Activated naive CD4-positive, alpha-beta T cell treated with anti-CD3 and anti-CD28 coated beads, Interleukin-2, amount 50 U/mL, for 24 hours (primary cell): ENCODE results near the gene PTPRB.

Experiments
- H3K27ac Mint-ChIP-seq: one replicate; pipeline ENCODE4 v1.8.0; 2021; ENCODE audit warnings: mild to moderate bottlenecking, mixed read lengths
- H3K27me3 Mint-ChIP-seq: one replicate; pipeline ENCODE4 v1.8.0; 2021; ENCODE audit warnings: mixed read lengths
- H3K36me3 Mint-ChIP-seq: one replicate; pipeline ENCODE4 v1.8.0; 2021; ENCODE audit warnings: mixed read lengths
- H3K4me1 Mint-ChIP-seq: one replicate; pipeline ENCODE4 v1.8.0; 2021; ENCODE audit warnings: mixed read lengths
- H3K4me3 Mint-ChIP-seq: one replicate; pipeline ENCODE4 v1.8.0; 2021; ENCODE audit warnings: mild to moderate bottlenecking, mixed read lengths
- H3K9me3 Mint-ChIP-seq: one replicate; pipeline ENCODE4 v1.8.0; 2021; ENCODE audit warnings: mixed read lengths

The PTPRB gene

GRCh38 chr12:70652451-70652850, 15.2 kb upstream of the PTPRB start:
- H3K36me3 Mint-ChIP-seq, result no peaks in the 10 kb centered on the region
- no peak overlapping the region for H3K4me3 Mint-ChIP-seq
- H3K27ac Mint-ChIP-seq, result no peak overlapping the region
- H3K4me1 Mint-ChIP-seq, result no peaks in the 10 kb centered on the region
- peaks cover 3% of the 10 kb centered on the region for H3K27me3 Mint-ChIP-seq
- H3K9me3 Mint-ChIP-seq, result peaks cover 3% of the 10 kb centered on the region

GRCh38 chr12:70648831-70649230, 11.6 kb upstream of the PTPRB start:
- no peaks in the 10 kb centered on the region for H3K4me1 Mint-ChIP-seq
- H3K27ac Mint-ChIP-seq, result no peak overlapping the region
- no peak overlapping the region for H3K4me3 Mint-ChIP-seq
- no peaks in the 10 kb centered on the region for H3K9me3 Mint-ChIP-seq
- peaks cover 6% of the 10 kb centered on the region for H3K27me3 Mint-ChIP-seq
- H3K36me3 Mint-ChIP-seq, result no peaks in the 10 kb centered on the region

DNA sequence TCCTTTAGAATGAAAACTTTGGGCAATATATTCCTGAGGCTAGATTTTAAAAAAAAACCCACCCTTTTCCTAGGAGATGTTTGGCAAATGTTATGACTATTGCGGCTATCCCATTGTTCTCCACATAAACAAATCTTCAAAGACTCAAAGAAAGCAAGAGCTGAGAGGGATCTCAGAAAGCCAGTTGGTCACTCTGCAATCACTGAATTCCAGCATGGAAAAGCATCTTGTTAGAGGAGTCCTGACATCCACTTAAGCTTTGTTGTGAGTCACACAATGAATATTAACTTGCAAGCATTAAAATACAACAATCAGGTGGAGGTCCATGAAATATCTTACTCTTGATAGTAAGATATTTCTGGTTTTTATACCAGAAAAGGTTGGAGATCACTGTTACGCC, 11.0 kb upstream of the PTPRB start:
- peaks cover 8% of the 10 kb centered on the region for H3K27me3 Mint-ChIP-seq
- no peak overlapping the region for H3K4me3 Mint-ChIP-seq
- H3K9me3 Mint-ChIP-seq, result no peaks in the 10 kb centered on the region
- no peak overlapping the region for H3K27ac Mint-ChIP-seq
- no peaks in the 10 kb centered on the region for H3K36me3 Mint-ChIP-seq
- H3K4me1 Mint-ChIP-seq, result no peaks in the 10 kb centered on the region

- no peaks in the 10 kb centered on the region for H3K4me1 Mint-ChIP-seq
- no peak overlapping the region for H3K27ac Mint-ChIP-seq
- H3K4me3 Mint-ChIP-seq, result no peak overlapping the region
- no peaks in the 10 kb centered on the region for H3K36me3 Mint-ChIP-seq
- H3K9me3 Mint-ChIP-seq, result no peaks in the 10 kb centered on the region
- peaks cover 8% of the 10 kb centered on the region for H3K27me3 Mint-ChIP-seq
These were observed 9.6 kb upstream of the PTPRB start for GRCh38 chr12:70646850-70647249.

DNA sequence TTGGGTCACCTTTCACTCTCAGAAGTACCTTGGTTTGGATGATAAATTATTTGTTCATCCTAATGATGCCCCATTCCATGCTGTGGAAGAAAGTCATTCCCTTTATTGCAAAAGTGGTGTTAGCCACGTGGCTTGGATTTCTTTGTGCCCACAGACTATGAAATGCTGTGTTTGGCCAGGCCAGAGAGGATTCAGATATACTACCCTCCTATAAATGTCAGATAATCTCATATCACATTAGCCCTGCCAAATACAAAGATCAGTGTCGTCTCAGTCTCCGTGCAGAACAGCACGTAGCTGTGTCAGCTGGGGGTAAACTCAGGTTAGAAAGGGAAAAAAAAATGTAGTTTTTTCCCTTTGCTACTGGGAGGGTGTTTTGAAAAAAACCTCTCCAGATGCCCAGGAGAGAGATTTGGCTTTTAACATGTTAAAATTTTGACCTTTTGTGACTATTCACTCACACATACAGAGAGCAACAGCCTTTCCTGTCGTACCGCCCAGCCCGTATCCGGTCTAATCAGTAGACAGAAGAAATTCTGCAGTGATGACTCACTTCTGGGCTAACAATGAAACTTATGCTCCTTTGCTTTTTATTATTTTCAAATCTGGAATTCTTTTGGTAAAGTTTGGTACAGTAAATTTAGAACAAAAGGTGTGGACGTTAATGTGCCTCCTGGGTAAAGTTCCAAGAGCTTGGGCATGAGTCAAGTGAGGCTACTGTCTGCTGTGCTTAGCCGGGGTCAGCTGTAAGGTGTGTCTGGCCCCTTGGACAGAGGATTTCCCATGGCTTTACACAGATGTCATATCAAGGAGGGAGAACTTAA, 8.5 kb upstream of the PTPRB start:
- Mint-ChIP-seq H3K4me1 (no peaks in the 10 kb centered on the region), H3K4me3 (no peak overlapping the region), H3K27ac (no peak overlapping the region), H3K27me3 (peaks cover 10% of the 10 kb centered on the region), H3K9me3 (no peaks in the 10 kb centered on the region), H3K36me3 (no peaks in the 10 kb centered on the region)

DNA sequence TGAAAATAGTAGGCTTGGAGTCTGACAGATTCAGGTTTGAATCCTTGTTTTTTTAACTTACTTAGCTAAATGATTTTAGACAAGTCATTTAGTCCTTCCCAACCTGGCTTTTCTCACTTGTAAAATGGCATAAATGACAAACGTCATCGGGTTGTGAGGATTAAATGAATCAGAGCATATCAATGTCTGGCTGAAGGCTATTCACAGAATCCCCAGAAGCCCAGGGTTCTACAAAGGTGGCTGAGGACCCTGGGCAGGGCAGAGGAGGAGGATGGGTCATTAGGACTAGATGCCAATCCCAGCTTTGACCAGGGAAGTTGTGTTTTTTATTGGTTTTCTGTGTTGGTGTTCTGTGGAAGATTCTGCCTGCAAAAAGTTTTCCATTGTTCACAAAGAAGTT, 7.6 kb upstream of the PTPRB start:
- Mint-ChIP-seq H3K27me3 (peaks cover 10% of the 10 kb centered on the region), H3K27ac (no peak overlapping the region), H3K36me3 (no peaks in the 10 kb centered on the region), H3K9me3 (no peaks in the 10 kb centered on the region), H3K4me1 (no peaks in the 10 kb centered on the region), H3K4me3 (no peak overlapping the region)

DNA sequence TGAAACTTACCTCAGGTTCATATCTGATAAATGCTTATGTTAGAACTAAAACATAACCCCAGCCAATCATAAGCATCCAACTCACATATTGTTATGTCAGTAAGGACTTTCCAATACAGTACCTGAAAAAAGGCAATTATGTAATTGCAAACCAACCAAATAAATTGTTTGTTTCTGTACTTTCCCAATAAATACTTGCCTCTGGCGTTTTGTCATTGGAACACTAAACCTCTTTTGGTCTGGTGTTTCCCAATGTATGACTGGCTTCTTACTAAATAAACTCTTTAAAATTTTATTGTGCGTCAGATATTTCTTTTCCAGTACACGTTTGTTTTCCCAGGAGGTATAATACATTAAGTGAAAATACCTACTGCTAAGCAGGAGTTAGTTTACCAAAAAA, 6.7 kb upstream of the PTPRB start:
- Mint-ChIP-seq H3K36me3 (no peaks in the 10 kb centered on the region), H3K27ac (no peak overlapping the region), H3K4me1 (no peaks in the 10 kb centered on the region), H3K9me3 (no peaks in the 10 kb centered on the region), H3K27me3 (peaks cover 10% of the 10 kb centered on the region), H3K4me3 (no peak overlapping the region)

DNA sequence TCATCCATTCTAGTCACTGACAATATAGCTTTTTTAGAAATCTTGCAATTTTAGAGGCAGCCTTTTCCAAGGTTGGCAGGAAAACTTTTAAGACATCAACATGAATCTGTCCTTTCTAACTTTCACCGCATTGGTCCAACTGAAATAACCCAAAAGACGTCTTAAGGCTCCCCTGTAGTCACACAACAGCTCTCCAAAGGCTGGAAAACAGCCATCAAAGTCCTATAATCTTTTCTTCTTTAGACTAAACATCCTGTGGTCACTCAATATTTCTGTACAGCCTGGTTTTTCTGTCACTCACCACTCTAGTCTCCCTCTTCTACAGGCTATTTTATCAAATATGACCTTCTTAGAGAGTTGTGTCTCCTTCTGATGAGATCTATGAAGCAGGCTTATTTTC, 4.5 kb upstream of the PTPRB start:
- Mint-ChIP-seq H3K36me3 (no peaks in the 10 kb centered on the region), H3K9me3 (no peaks in the 10 kb centered on the region), H3K4me1 (no peaks in the 10 kb centered on the region), H3K27ac (no peak overlapping the region), H3K27me3 (peaks cover 8% of the 10 kb centered on the region), H3K4me3 (no peak overlapping the region)

GRCh38 chr12:70640901-70641300, 3.7 kb upstream of the PTPRB start:
- Mint-ChIP-seq H3K4me3 (no peak overlapping the region), H3K9me3 (no peaks in the 10 kb centered on the region), H3K4me1 (no peaks in the 10 kb centered on the region), H3K27me3 (peaks cover 8% of the 10 kb centered on the region), H3K36me3 (no peaks in the 10 kb centered on the region), H3K27ac (no peak overlapping the region)

GRCh38 chr12:70639535-70639934, 2.3 kb upstream of the PTPRB start:
- no peak overlapping the region for H3K27ac Mint-ChIP-seq
- H3K27me3 Mint-ChIP-seq, result peaks cover 7% of the 10 kb centered on the region
- H3K4me1 Mint-ChIP-seq, result no peaks in the 10 kb centered on the region
- no peak overlapping the region for H3K4me3 Mint-ChIP-seq
- H3K36me3 Mint-ChIP-seq, result no peaks in the 10 kb centered on the region
- H3K9me3 Mint-ChIP-seq, result no peaks in the 10 kb centered on the region

- no peak overlapping the region for H3K4me3 Mint-ChIP-seq
- no peaks in the 10 kb centered on the region for H3K9me3 Mint-ChIP-seq
- no peaks in the 10 kb centered on the region for H3K36me3 Mint-ChIP-seq
- peaks cover 7% of the 10 kb centered on the region for H3K27me3 Mint-ChIP-seq
- H3K27ac Mint-ChIP-seq, result no peak overlapping the region
- H3K4me1 Mint-ChIP-seq, result no peaks in the 10 kb centered on the region
These were observed 1.6 kb upstream of the PTPRB start for GRCh38 chr12:70638639-70639360.

DNA sequence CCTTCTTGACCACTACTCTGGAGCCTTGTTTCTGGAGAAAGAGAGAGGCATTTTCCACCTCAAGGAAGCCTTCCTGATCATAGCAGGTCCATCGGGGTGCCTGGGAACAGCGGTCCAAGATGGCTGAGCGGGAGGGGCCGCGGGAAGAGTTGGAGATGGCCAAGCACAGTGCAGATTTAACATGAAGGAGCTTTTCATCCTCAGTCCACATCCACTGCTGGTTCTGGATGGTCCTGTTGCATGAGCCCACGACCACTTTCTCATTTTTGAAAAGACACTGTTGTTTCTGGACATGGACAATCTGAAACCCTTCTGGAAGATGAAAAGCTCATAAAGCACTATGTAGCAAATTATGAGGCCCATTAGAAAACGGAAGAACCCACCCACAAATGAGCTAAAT, 1.5 kb downstream of the PTPRB start:
- Mint-ChIP-seq H3K4me1 (no peaks in the 10 kb centered on the region), H3K27ac (no peak overlapping the region), H3K27me3 (no peaks in the 10 kb centered on the region), H3K4me3 (no peak overlapping the region), H3K9me3 (no peaks in the 10 kb centered on the region), H3K36me3 (no peaks in the 10 kb centered on the region)

DNA sequence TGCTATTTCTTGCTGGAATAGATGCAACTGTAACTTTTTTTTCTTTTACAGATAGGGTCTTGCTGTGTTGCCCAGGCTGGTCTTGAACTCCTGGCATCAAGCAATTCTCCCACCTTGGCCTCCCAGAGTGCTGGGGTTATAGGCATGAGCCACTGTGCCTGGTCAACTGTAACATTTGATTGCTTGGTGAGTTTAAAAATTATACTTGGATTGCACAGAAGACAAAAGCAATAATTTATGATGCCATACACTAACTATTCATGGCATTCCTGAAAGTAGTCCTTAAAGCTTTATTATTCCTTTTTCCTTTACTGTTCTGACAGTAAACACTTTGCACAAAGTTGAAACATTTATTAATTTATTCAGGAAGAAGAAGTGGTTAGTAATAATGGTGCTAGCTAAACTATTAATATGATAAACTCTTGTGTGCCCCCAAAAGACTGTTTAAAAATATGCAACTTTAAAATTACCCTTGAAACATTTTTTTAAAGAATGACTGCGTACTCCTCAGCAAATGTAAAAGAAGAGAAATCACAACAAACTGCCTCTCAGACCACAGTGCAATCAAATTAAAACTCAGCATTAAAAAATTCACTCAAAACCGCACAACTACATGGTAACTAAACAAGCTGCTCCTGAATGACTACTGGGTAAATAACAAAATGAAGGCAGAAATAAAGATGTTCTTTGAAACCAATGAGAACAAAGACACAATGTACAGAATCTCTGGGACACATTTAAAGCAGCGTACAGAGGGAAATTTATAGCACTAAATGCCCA, 8.3 kb downstream of the PTPRB start:
- Mint-ChIP-seq H3K4me3 (no peak overlapping the region), H3K27ac (no peak overlapping the region), H3K4me1 (no peaks in the 10 kb centered on the region), H3K36me3 (no peaks in the 10 kb centered on the region), H3K27me3 (peaks cover 8% of the 10 kb centered on the region), H3K9me3 (no peaks in the 10 kb centered on the region)

GRCh38 chr12:70627677-70628076, 9.6 kb downstream of the PTPRB start:
- Mint-ChIP-seq H3K4me3 (no peak overlapping the region), H3K9me3 (no peaks in the 10 kb centered on the region), H3K27ac (no peak overlapping the region), H3K4me1 (no peaks in the 10 kb centered on the region), H3K27me3 (peaks cover 8% of the 10 kb centered on the region), H3K36me3 (no peaks in the 10 kb centered on the region)

- no peaks in the 10 kb centered on the region for H3K36me3 Mint-ChIP-seq
- H3K4me1 Mint-ChIP-seq, result no peaks in the 10 kb centered on the region
- no peak overlapping the region for H3K27ac Mint-ChIP-seq
- peaks cover 9% of the 10 kb centered on the region for H3K27me3 Mint-ChIP-seq
- no peak overlapping the region for H3K4me3 Mint-ChIP-seq
- no peaks in the 10 kb centered on the region for H3K9me3 Mint-ChIP-seq
These were observed 11.0 kb downstream of the PTPRB start for GRCh38 chr12:70626180-70626579.
